ENCODE results near the gene UBE2K.

The UBE2K gene

GRCh38 chr4:39682138-39682537 is 15.8 kb upstream of the UBE2K start:
- TF ChIP-seq CTCF (IDR thresholded peaks at IDR 0.05): no peak
- H3K36me3 Mint-ChIP-seq (ENCODE audit: low read depth): no peaks in the 10 kb centered on the region
- peaks cover 3% of the 10 kb centered on the region for H3K27me3 Mint-ChIP-seq (ENCODE audit: low read depth, poor library complexity)
- peaks cover 5% of the 10 kb centered on the region for H3K9me3 Mint-ChIP-seq
- DNase-seq: no peak
- H3K4me1 Mint-ChIP-seq: no peaks in the 10 kb centered on the region
- no peak overlapping the region for H3K27ac Mint-ChIP-seq
- no peak overlapping the region for H3K4me3 Mint-ChIP-seq

- Mint-ChIP-seq H3K4me3 (no peak overlapping the region), H3K27ac (no peak overlapping the region), H3K27me3 (ENCODE audit: low read depth, poor library complexity) (peaks cover 15% of the 10 kb centered on the region), H3K36me3 (ENCODE audit: low read depth) (no peaks in the 10 kb centered on the region), H3K9me3 (no peaks in the 10 kb centered on the region), H3K4me1 (no peaks in the 10 kb centered on the region)
- DNase-seq: no peak
- no peak for TF ChIP-seq CTCF (IDR thresholded peaks at IDR 0.05)
Observed at GRCh38 chr4:39685990-39686389, 11.9 kb upstream of the UBE2K start.

GRCh38 chr4:39687014-39687413 is 10.9 kb upstream of the UBE2K start:
- no peaks in the 10 kb centered on the region for H3K9me3 Mint-ChIP-seq
- no peak for TF ChIP-seq CTCF (IDR thresholded peaks at IDR 0.05)
- no peaks in the 10 kb centered on the region for H3K4me1 Mint-ChIP-seq
- H3K27me3 Mint-ChIP-seq (ENCODE audit: low read depth, poor library complexity): peaks cover 15% of the 10 kb centered on the region
- H3K36me3 Mint-ChIP-seq (ENCODE audit: low read depth): no peaks in the 10 kb centered on the region
- H3K27ac Mint-ChIP-seq: no peak overlapping the region
- H3K4me3 Mint-ChIP-seq: no peak overlapping the region
- no peak for DNase-seq

GRCh38 chr4:39689970-39690369 is 8.0 kb upstream of the UBE2K start:
- Mint-ChIP-seq H3K4me3 (no peak overlapping the region), H3K36me3 (ENCODE audit: low read depth) (no peaks in the 10 kb centered on the region), H3K9me3 (no peaks in the 10 kb centered on the region), H3K4me1 (no peaks in the 10 kb centered on the region), H3K27ac (no peak overlapping the region), H3K27me3 (ENCODE audit: low read depth, poor library complexity) (peaks cover 14% of the 10 kb centered on the region)
- TF ChIP-seq CTCF (IDR thresholded peaks at IDR 0.05): no peak
- no peak for DNase-seq

- no peaks in the 10 kb centered on the region for H3K9me3 Mint-ChIP-seq
- peak overlapping the region; percentile 99 for H3K4me3 Mint-ChIP-seq
- H3K4me1 Mint-ChIP-seq: peaks cover 33% of the 10 kb centered on the region
- H3K27ac Mint-ChIP-seq: peak overlapping the region; percentile 99
- no peak for TF ChIP-seq CTCF (IDR thresholded peaks at IDR 0.05)
- peaks cover 18% of the 10 kb centered on the region for H3K36me3 Mint-ChIP-seq (ENCODE audit: low read depth)
- peak; percentile 71 for DNase-seq
- no peaks in the 10 kb centered on the region for H3K27me3 Mint-ChIP-seq (ENCODE audit: low read depth, poor library complexity)
Observed at GRCh38 chr4:39698424-39699009, 581 bp downstream of the UBE2K start.

- Mint-ChIP-seq H3K9me3 (no peaks in the 10 kb centered on the region), H3K36me3 (ENCODE audit: low read depth) (peaks cover 30% of the 10 kb centered on the region), H3K4me3 (peak overlapping the region; percentile 99), H3K27ac (peak overlapping the region; percentile 86), H3K27me3 (ENCODE audit: low read depth, poor library complexity) (no peaks in the 10 kb centered on the region), H3K4me1 (peaks cover 33% of the 10 kb centered on the region)
- TF ChIP-seq CTCF (IDR thresholded peaks at IDR 0.05): no peak
- DNase-seq: no peak
Observed at GRCh38 chr4:39699687-39700409, 1.9 kb downstream of the UBE2K start.
